Lower leg skin (tissue), 3 donors: ENCODE results near the gene S100A13.

Source experiments
- POLR2A ChIP-seq, 2 donors: fragments of 450-650 bp; IDR thresholded peaks; one replicate each; pipeline ENCODE4 v1.6.1; 2016 to 2017; ENCODE audit warnings: antibody characterized with exemption in 2 of 2, mild to moderate bottlenecking in 1 of 2, moderate library complexity in 1 of 2
- TF ChIP-seq, protein P1 (sequence below), 3 donors: fragments of 450-650 bp; IDR thresholded peaks; one replicate each; pipeline ENCODE4 v1.5.1; 2016; ENCODE audit warnings: antibody characterized with exemption in 3 of 3, mild to moderate bottlenecking in 3 of 3, moderate library complexity in 2 of 3

- TF ChIP-seq POLR2A (IDR thresholded peaks at IDR 0.05) = no peak
- TF ChIP-seq, protein P1, sequence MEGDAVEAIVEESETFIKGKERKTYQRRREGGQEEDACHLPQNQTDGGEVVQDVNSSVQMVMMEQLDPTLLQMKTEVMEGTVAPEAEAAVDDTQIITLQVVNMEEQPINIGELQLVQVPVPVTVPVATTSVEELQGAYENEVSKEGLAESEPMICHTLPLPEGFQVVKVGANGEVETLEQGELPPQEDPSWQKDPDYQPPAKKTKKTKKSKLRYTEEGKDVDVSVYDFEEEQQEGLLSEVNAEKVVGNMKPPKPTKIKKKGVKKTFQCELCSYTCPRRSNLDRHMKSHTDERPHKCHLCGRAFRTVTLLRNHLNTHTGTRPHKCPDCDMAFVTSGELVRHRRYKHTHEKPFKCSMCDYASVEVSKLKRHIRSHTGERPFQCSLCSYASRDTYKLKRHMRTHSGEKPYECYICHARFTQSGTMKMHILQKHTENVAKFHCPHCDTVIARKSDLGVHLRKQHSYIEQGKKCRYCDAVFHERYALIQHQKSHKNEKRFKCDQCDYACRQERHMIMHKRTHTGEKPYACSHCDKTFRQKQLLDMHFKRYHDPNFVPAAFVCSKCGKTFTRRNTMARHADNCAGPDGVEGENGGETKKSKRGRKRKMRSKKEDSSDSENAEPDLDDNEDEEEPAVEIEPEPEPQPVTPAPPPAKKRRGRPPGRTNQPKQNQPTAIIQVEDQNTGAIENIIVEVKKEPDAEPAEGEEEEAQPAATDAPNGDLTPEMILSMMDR (IDR thresholded peaks at IDR 0.05) = no peak
Observed at GRCh38 chr1:153616917-153617311, 10.4 kb downstream of the S100A13 start.
